Erythroblast (primary cell): ENCODE results near the gene LAMB3.

Source experiments
- GATA1 ChIP-seq: IDR thresholded peaks from 2 replicates; pipeline ENCODE4 v1.6.1; 2011; ENCODE audit warnings: low read depth, mild to moderate bottlenecking, control low read depth, low read length, moderate library complexity
- POLR2A ChIP-seq: IDR thresholded peaks from 2 replicates; pipeline ENCODE4 v1.6.1; 2011; ENCODE audit warnings: mild to moderate bottlenecking, low read length

GRCh38 chr1:209692745-209693504 lies 40.7 kb upstream of the LAMB3 start:
- TF ChIP-seq POLR2A, result no peak
- no peak for TF ChIP-seq GATA1
